Smooth muscle cell (in vitro differentiated cells): ENCODE data around the gene GLTP. TPM values are rescaled to one million over a fixed set of nuclear protein-coding genes. Genes with fewer than 3 reads are reported as not detected.

Experiments used
- DNase-seq: peaks from one replicate; lab custom pipeline; 2025; ENCODE audit not compliant: unreplicated experiment; lab: John Stamatoyannopoulos, UW
- H2AFZ ChIP-seq: fragments of 200-600 bp; sonication (generic); 2 replicates; pipeline ENCODE4 v1.6.0; 2016; ENCODE audit warnings: antibody characterized with exemption, low read depth, mild to moderate bottlenecking
- H3F3A ChIP-seq: fragments of 200-600 bp; sonication (generic); 2 replicates; pipeline ENCODE4 v1.6.0; 2017; ENCODE audit warnings: antibody characterized with exemption, low read depth
- H3K27ac ChIP-seq: fragments of 200-600 bp; sonication (generic); 2 replicates; pipeline ENCODE4 v1.5.1; 2016; ENCODE audit warnings: low read depth, mild to moderate bottlenecking
- H3K27me3 ChIP-seq: fragments of 200-600 bp; sonication (generic); 2 replicates; pipeline ENCODE4 v1.6.1; 2016; ENCODE audit warnings: low read depth, mild to moderate bottlenecking
- H3K36me3 ChIP-seq: fragments of 200-600 bp; sonication (generic); 2 replicates; pipeline ENCODE4 v1.5.1; 2016; ENCODE audit warnings: low read depth
- H3K4me1 ChIP-seq: fragments of 200-600 bp; sonication (generic); 2 replicates; pipeline ENCODE4 v1.5.1; 2016; ENCODE audit warnings: low read depth
- H3K4me2 ChIP-seq: fragments of 200-600 bp; sonication (generic); 2 replicates; pipeline ENCODE4 v1.6.0; 2016; ENCODE audit warnings: mild to moderate bottlenecking
- H3K4me3 ChIP-seq: fragments of 200-600 bp; sonication (generic); 2 replicates; pipeline ENCODE4 v1.5.1; 2016; ENCODE audit warnings: mild to moderate bottlenecking
- H3K79me2 ChIP-seq: fragments of 200-600 bp; sonication (generic); 2 replicates; pipeline ENCODE4 v1.6.0; 2016; ENCODE audit warnings: low read depth, mild to moderate bottlenecking
- H3K9ac ChIP-seq: fragments of 200-600 bp; sonication (generic); 2 replicates; pipeline ENCODE4 v1.6.0; 2016; ENCODE audit warnings: low read depth
- H3K9me3 ChIP-seq: fragments of 200-600 bp; sonication (generic); replicated peaks from 2 replicates; pipeline ENCODE4 v1.5.1; 2016; ENCODE audit warnings: low read depth
- H4K20me1 ChIP-seq: fragments of 200-600 bp; sonication (generic); 2 replicates; pipeline ENCODE4 v1.6.0; 2016; ENCODE audit warnings: low read depth
- WGBS: methylation state at CpG from one replicate; pipeline ENCODE4 v1.1.7; 2016; ENCODE audit warnings: low lambda C conversion rate; 5-methylcytosine and 5-hydroxymethylcytosine counted together
- polyA plus RNA-seq: library from polyadenylated mRNA; unstranded; fragments of >200 nt; fragmentation: Nextera tagmentation; extraction: Ambion mirVana; gene quantifications from 2 replicates; pipeline ENCODE4 v1.2.1, GENCODE V29; 2016
- total RNA-seq: library from RNA; depleted of rRNA; stranded (reverse); fragments of >200 nt; gene quantifications from 2 replicates; pipeline ENCODE4 v1.2.3, GENCODE V29; 2014
- TF ChIP-seq, protein P1 (sequence below): fragments of 200-600 bp; sonication (generic); IDR thresholded peaks from 2 replicates; pipeline ENCODE4 v1.5.1; 2017; ENCODE audit warnings: borderline replicate concordance, mild to moderate bottlenecking, antibody characterized with exemption; ENCODE audit not compliant: insufficient read depth, poor library complexity, severe bottlenecking

GLTP gene
- total and polyA plus RNA-seq, 2 experiments from 2014 or later: 43.4 to 46.9 TPM

DNA sequence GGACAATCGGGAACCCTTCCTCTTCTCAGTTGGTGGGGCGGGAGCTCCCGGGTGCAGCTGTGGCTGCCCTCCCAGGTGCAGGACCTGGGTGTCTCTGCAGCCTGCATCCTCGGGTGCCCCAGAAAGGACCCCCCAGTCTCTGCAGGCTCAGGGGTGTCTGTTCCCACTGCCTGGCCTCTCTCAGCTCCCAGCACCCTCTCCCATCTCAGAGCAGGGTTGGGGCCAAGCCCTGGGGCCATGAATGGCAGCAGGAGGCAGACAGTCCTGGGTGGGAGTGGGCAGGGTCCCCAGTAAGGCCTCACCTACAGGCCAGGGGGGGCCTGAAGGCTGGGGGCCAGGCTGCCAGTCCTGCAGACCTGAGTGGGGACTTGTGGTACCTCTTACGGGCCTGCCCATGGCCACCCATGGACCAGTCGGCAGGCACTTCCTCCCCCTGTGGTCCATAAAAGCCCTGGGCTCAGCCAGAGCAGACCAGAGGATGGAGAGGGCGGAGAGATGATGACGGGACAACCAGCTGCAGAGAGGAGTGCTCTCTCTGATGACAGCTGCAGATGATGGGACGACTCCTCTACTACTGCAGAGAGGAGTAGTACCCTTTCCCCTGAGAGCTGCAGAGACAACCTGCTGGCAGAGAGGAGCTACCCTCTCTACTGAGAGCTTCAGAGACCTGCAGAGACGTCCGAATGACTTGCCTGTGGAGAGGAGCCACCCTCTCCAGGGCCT, 46.3 kb upstream of the GLTP start:
- Histone ChIP-seq H3K4me3 (no peak overlapping the region), H3K4me1 (no peaks in the 10 kb centered on the region), H2AFZ (no peak overlapping the region), H3K9ac (no peak overlapping the region), H3K4me2 (no peak overlapping the region), H4K20me1 (no peaks in the 10 kb centered on the region), H3K79me2 (no peaks in the 10 kb centered on the region), H3K9me3 (no peaks in the 10 kb centered on the region), H3K27me3 (no peaks in the 10 kb centered on the region), H3K36me3 (no peaks in the 10 kb centered on the region), H3F3A (no peaks in the 10 kb centered on the region), H3K27ac (no peak overlapping the region)
- WGBS: 93% methylated on average over 11 of the region's 11 CpGs
- DNase-seq: no peak
- TF ChIP-seq, protein P1, sequence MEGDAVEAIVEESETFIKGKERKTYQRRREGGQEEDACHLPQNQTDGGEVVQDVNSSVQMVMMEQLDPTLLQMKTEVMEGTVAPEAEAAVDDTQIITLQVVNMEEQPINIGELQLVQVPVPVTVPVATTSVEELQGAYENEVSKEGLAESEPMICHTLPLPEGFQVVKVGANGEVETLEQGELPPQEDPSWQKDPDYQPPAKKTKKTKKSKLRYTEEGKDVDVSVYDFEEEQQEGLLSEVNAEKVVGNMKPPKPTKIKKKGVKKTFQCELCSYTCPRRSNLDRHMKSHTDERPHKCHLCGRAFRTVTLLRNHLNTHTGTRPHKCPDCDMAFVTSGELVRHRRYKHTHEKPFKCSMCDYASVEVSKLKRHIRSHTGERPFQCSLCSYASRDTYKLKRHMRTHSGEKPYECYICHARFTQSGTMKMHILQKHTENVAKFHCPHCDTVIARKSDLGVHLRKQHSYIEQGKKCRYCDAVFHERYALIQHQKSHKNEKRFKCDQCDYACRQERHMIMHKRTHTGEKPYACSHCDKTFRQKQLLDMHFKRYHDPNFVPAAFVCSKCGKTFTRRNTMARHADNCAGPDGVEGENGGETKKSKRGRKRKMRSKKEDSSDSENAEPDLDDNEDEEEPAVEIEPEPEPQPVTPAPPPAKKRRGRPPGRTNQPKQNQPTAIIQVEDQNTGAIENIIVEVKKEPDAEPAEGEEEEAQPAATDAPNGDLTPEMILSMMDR: no peak

GRCh38 chr12:109926016-109926415, 45.7 kb upstream of the GLTP start:
- DNase-seq: no peak

DNA sequence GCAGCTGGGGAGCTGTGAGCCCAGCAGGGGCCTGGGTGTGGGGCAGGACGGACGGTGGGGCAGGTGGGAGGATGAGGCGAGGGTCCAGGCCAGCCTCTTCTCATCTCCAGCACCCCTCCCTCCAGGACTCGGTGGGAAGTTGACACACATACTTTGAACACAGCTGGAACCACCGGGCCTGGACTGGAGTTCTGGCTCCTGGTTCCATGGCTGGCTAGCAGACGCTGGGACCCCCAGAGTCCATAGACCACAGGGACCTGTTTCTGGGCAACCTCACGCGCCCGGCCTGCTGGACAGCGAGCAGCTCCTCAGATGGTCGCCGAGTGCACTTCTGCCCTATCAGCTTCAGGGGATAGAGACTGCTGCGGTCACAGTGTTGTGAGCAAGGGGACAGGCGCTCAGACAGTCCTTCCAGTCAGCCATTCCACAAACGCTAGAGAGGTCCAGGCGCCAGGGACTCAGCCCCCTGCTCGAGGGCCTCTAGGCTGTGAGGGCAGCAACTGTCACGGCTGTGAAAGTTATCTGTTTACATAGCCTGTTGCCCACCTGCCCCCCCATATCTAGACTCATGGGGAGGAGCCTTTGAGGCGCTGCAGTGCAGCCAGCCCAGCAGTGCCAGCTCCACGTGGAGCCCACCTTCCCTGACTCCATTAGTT, 45.0 kb upstream of the GLTP start:
- Histone ChIP-seq H3K27me3 (no peaks in the 10 kb centered on the region), H3F3A (no peaks in the 10 kb centered on the region), H4K20me1 (no peaks in the 10 kb centered on the region), H3K36me3 (no peaks in the 10 kb centered on the region), H3K4me1 (no peaks in the 10 kb centered on the region), H3K4me2 (no peak overlapping the region), H3K9me3 (no peaks in the 10 kb centered on the region), H3K4me3 (no peak overlapping the region), H2AFZ (no peak overlapping the region), H3K79me2 (no peaks in the 10 kb centered on the region), H3K27ac (no peak overlapping the region), H3K9ac (no peak overlapping the region)
- DNase-seq: no peak
- TF ChIP-seq, protein P1: no peak
- 85% methylated on average over 17 of the region's 20 CpGs for WGBS

More at GRCh38 chr12:109926016-109926415, 45.7 kb upstream of the GLTP start:
- Histone ChIP-seq H2AFZ (no peak overlapping the region), H3K9me3 (no peaks in the 10 kb centered on the region), H3F3A (no peaks in the 10 kb centered on the region), H3K4me3 (no peak overlapping the region), H4K20me1 (no peaks in the 10 kb centered on the region), H3K36me3 (no peaks in the 10 kb centered on the region), H3K79me2 (no peaks in the 10 kb centered on the region), H3K27me3 (no peaks in the 10 kb centered on the region), H3K27ac (no peak overlapping the region), H3K4me1 (no peaks in the 10 kb centered on the region), H3K4me2 (no peak overlapping the region), H3K9ac (no peak overlapping the region)
- 95% methylated on average over 8 of the region's 8 CpGs for WGBS
- TF ChIP-seq, protein P1: no peak
